ENCODE measurements around the gene CA10. TPM values are rescaled to one million over a fixed set of nuclear protein-coding genes. Genes with fewer than 3 reads are reported as not detected.
A peak's percentile ranks its signal among the peaks of the same experiment; 100 is the strongest.

CA10 gene
- total and polyA plus RNA-seq, 9 of the 15 experiments (the other 6 are each of a cell fraction or from before 2014, with no cell fraction given), result not detected

DNA sequence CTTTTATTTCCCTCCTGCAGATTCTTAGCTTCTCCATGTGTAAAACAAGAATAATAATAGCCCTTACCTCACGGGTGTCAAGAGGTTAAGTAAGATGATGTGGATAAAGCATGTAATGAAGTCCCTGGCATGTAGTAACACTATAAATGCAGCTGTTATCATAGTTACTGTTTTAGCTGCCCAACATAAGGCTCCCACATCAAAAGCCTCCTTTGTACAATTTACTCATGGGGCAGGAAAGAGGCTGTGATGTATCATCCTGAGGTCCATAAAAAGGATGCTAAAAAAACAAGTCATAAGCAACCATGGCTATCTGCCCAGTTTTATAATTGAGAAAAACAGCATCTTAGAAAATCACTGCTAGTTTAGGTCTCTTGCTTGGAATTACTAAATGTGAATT, 339.7 kb downstream of the CA10 start:
- DNase-seq (ENCODE audit: extremely low read depth in 1 of 4, low spot score in 3 of 4), result no peak
- intact Hi-C loops (cut with micrococcal nuclease), result no loop called here
- Histone ChIP-seq H4K20me1 (replicated peaks; ENCODE audit: control insufficient read depth, insufficient read depth, low read length) (no peaks in the 10 kb centered on the region), H3K27me3 (ENCODE audit: control insufficient read depth in 2 of 2, insufficient read depth in 2 of 2, low read length in 2 of 2) (no peaks in the 10 kb centered on the region), H3K4me2 (ENCODE audit: insufficient read depth, low read length) (no peak overlapping the region), H3K4me3 (no peak overlapping the region), H3K9me3 (replicated peaks; ENCODE audit: control insufficient read depth, insufficient read depth, low read depth, low read length) (no peaks in the 10 kb centered on the region), H3K4me1 (replicated peaks in 1 of 2; ENCODE audit: control insufficient read depth in 2 of 2, insufficient read depth in 2 of 2, low read length in 2 of 2) (no peaks in the 10 kb centered on the region), H2AFZ (ENCODE audit: low read depth, low read length) (no peak overlapping the region), H3K27ac (ENCODE audit: extremely low read depth, low read depth, low read length) (no peak overlapping the region), H3K79me2 (ENCODE audit: control insufficient read depth, insufficient read depth, low read length) (no peaks in the 10 kb centered on the region), H3K36me3 (ENCODE audit: control insufficient read depth, insufficient read depth, low read length) (no peaks in the 10 kb centered on the region), H3K9me1 (ENCODE audit: control insufficient read depth, insufficient read depth, low read length) (no peaks in the 10 kb centered on the region), H3K9ac (ENCODE audit: insufficient read depth in 1 of 2, low read depth in 2 of 2, low read length in 2 of 2) (no peak overlapping the region)
- ChIA-PET CTCF (ENCODE audit: low intra/inter-chr PET ratio) (no interaction called here), POLR2A (interaction anchor here (0.7 kb wide), 1 partner anchor 376 kb away, joined by 4 read pairs; no protein-coding TSS in a partner anchor)
- WGBS (ENCODE audit: insufficient coverage, low coverage, missing lambda C conversion rate), result 0% methylated on average over 1 of the region's 1 CpG
- no peak for FAIRE-seq
- no peak for ATAC-seq
- in situ Hi-C loops (cut with MboI), result no loop called here
- no peak for TF ChIP-seq CXXC5 (CRISPR knock-in tag; IDR thresholded peaks at IDR 0.05)
- no peak for TF ChIP-seq SNRNP70 (optimal IDR thresholded peaks at IDR 0.05; ENCODE audit: low read depth, low read length)
- no peak for TF ChIP-seq ZNF41 (CRISPR knock-in tag; conservative IDR thresholded peaks at IDR 0.05)
- no peak for TF ChIP-seq ARNT (IDR thresholded peaks at IDR 0.05)
- TF ChIP-seq XRCC3 (IDR thresholded peaks at IDR 0.05), result no peak
- TF ChIP-seq, protein P1, sequence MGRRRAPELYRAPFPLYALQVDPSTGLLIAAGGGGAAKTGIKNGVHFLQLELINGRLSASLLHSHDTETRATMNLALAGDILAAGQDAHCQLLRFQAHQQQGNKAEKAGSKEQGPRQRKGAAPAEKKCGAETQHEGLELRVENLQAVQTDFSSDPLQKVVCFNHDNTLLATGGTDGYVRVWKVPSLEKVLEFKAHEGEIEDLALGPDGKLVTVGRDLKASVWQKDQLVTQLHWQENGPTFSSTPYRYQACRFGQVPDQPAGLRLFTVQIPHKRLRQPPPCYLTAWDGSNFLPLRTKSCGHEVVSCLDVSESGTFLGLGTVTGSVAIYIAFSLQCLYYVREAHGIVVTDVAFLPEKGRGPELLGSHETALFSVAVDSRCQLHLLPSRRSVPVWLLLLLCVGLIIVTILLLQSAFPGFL (CRISPR knock-in tag; IDR thresholded peaks at IDR 0.05), result no peak
- no TSS peak for BruUV-seq (replicated peaks)

DNA sequence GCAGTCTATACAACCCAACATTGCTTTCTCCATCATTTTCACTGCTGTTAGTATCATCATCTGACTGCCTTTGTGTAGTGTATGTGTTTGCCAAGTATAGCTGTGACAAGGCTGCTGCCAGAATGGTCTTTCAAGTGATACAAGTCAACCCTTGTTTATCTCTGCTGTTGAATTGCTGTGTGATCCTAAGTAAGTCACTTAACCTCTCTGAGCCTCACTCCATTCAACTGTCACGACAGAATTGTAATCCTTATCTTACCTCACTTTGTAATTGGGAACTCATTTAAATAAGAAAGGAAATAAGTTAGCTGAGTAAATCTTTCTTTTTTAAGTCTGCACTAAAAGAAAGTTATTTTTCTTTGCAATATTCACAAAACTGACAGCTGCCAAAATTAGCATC, 340.6 kb downstream of the CA10 start:
- in situ Hi-C loops (cut with MboI), result no loop called here
- no peak overlapping the region for H3K27ac ChIP-seq (ENCODE audit: extremely low read depth, low read depth, low read length)
- WGBS (ENCODE audit: insufficient coverage, low coverage, missing lambda C conversion rate), result 0% methylated on average over 1 of the region's 1 CpG

More for the DNA sequence above, 340.6 kb downstream of the CA10 start:
- Histone ChIP-seq H3K79me2 (ENCODE audit: control insufficient read depth, insufficient read depth, low read length) (no peaks in the 10 kb centered on the region), H3K4me2 (ENCODE audit: insufficient read depth, low read length) (no peak overlapping the region), H3K9me3 (replicated peaks; ENCODE audit: control insufficient read depth, insufficient read depth, low read depth, low read length) (no peaks in the 10 kb centered on the region), H3K9me1 (ENCODE audit: control insufficient read depth, insufficient read depth, low read length) (no peaks in the 10 kb centered on the region), H4K20me1 (replicated peaks; ENCODE audit: control insufficient read depth, insufficient read depth, low read length) (no peaks in the 10 kb centered on the region), H3K36me3 (ENCODE audit: control insufficient read depth, insufficient read depth, low read length) (no peaks in the 10 kb centered on the region), H3K27me3 (ENCODE audit: control insufficient read depth in 2 of 2, insufficient read depth in 2 of 2, low read length in 2 of 2) (no peaks in the 10 kb centered on the region), H3K4me1 (replicated peaks in 1 of 2; ENCODE audit: control insufficient read depth in 2 of 2, insufficient read depth in 2 of 2, low read length in 2 of 2) (no peaks in the 10 kb centered on the region), H2AFZ (ENCODE audit: low read depth, low read length) (no peak overlapping the region), H3K9ac (ENCODE audit: insufficient read depth in 1 of 2, low read depth in 2 of 2, low read length in 2 of 2) (no peak overlapping the region), H3K4me3 (no peak overlapping the region)
- ATAC-seq, result no peak
- CTCF ChIA-PET (ENCODE audit: low intra/inter-chr PET ratio), result no interaction called here
- POLR2A ChIA-PET, result no interaction called here
- TF ChIP-seq RBM25 (IDR thresholded peaks at IDR 0.05; ENCODE audit: low read depth, low read length, severe bottlenecking) (peak; percentile 37), NFE2L1 (tag; IDR thresholded peaks at IDR 0.05; ENCODE audit: borderline replicate concordance, low read depth) (no peak)
- FAIRE-seq, result no peak
- no peak for DNase-seq (ENCODE audit: extremely low read depth in 1 of 4, low spot score in 3 of 4)
- intact Hi-C loops (cut with micrococcal nuclease), result no loop called here
- BruUV-seq (replicated peaks), result no TSS peak

Data from K562 (cell line).